Karpas-422 (cell line): Measurements from ENCODE around the gene RAB8A. TPM values are rescaled to one million over a fixed set of nuclear protein-coding genes. Genes with fewer than 3 reads are reported as not detected.
A peak's percentile ranks its signal among the peaks of the same experiment; 100 is the strongest.

Experiments
- DNase-seq: peaks from one replicate; pipeline ENCODE4 v3.0.0-alpha.2; 2015
- H2AFZ ChIP-seq: fragments of 200-600 bp; sonication (generic); 2 replicates; pipeline ENCODE4 v1.6.1; 2014; ENCODE audit warnings: antibody characterized with exemption, low read length, mixed read lengths
- H3K27ac ChIP-seq: fragments of 200-600 bp; sonication (generic); 2 replicates; pipeline ENCODE4 v1.5.1; 2014; ENCODE audit warnings: mild to moderate bottlenecking, low read length, moderate library complexity
- H3K27me3 ChIP-seq: fragments of 200-600 bp; sonication (generic); 2 replicates; pipeline ENCODE4 v1.6.1; 2014; ENCODE audit warnings: low read length, mixed read lengths
- H3K36me3 ChIP-seq: fragments of 200-600 bp; sonication (generic); 2 replicates; pipeline ENCODE4 v1.6.1; 2014; ENCODE audit warnings: low read length, mixed read lengths; ENCODE audit not compliant: insufficient read depth
- H3K4me1 ChIP-seq: fragments of 200-600 bp; sonication (generic); 2 replicates; pipeline ENCODE4 v1.6.1; 2014; ENCODE audit warnings: mild to moderate bottlenecking, low read length, mixed read lengths
- H3K4me2 ChIP-seq: fragments of 200-600 bp; sonication (generic); 2 replicates; pipeline ENCODE4 v1.6.1; 2014; ENCODE audit warnings: low read length, low read depth, mild to moderate bottlenecking; ENCODE audit not compliant: poor library complexity, severe bottlenecking
- H3K4me3 ChIP-seq: fragments of 200-600 bp; sonication (generic); 2 replicates; pipeline ENCODE4 v1.5.1; 2014; ENCODE audit warnings: mild to moderate bottlenecking, antibody characterized with exemption, low read length, mixed read lengths
- H3K79me2 ChIP-seq: fragments of 200-600 bp; sonication (generic); 2 replicates; pipeline ENCODE4 v1.6.1; 2014; ENCODE audit warnings: mild to moderate bottlenecking, low read length, mixed read lengths
- H3K9ac ChIP-seq: fragments of 200-600 bp; sonication (generic); 2 replicates; pipeline ENCODE4 v1.6.0; 2014; ENCODE audit warnings: low read length
- H3K9me2 ChIP-seq: fragments of 200-600 bp; sonication (generic), shearing (Covaris generic); replicated peaks from 2 replicates; pipeline ENCODE4 v1.6.0; 2014; ENCODE audit warnings: mild to moderate bottlenecking, low read length, moderate library complexity; ENCODE audit not compliant: insufficient read depth
- H3K9me3 ChIP-seq: fragments of 300-700, 200-600 bp; sonication (generic); 2 replicates; pipeline ENCODE4 v1.6.1; 2014; ENCODE audit warnings: low read length, mixed read lengths
- H4K20me1 ChIP-seq: fragments of 200-600 bp; sonication (generic); 2 replicates; pipeline ENCODE4 v1.6.1; 2014; ENCODE audit warnings: mild to moderate bottlenecking, antibody characterized with exemption, low read length, low read depth; ENCODE audit not compliant: insufficient read depth
- total RNA-seq: library from RNA; depleted of rRNA; stranded (reverse); fragments of >200 nt; shearing (Covaris generic); gene quantifications from 2 replicates; pipeline ENCODE4 v1.2.3, GENCODE V29; 2014; ENCODE audit warnings: low replicate concordance; rRNA removed

RAB8A gene
- 30.2 and 48.8 TPM in 2 replicates for total RNA-seq

GRCh38 chr19:16111160-16111908 lies at the start of gene RAB8A:
RAB8A (plus strand) TSS chr19:16111889; CDS start chr19:16111902, 13 bp downstream.
- Histone ChIP-seq H3K4me3 (peak within 1 kb of the TSS; percentile 85), H3K27me3 (no peaks in the 10 kb centered on the region), H3K4me1 (peaks cover 40% of the 10 kb centered on the region), H3K9ac (peak within 1 kb of the TSS; percentile 94), H3K9me3 (no peaks in the 10 kb centered on the region), H3K9me2 (no peaks in the 10 kb centered on the region), H3K4me2 (peak within 1 kb of the TSS; percentile 79), H3K36me3 (no peaks in the 10 kb centered on the region), H4K20me1 (no peaks in the 10 kb centered on the region; the same call in 1 of the 2 replicates), H3K27ac (peak within 1 kb of the TSS; percentile 50; the same call in 1 of the 2 replicates), H3K79me2 (peaks cover 44% of the 10 kb centered on the region), H2AFZ (no peak within 1 kb of the TSS)
- DNase-seq: peak; percentile 100

DNA sequence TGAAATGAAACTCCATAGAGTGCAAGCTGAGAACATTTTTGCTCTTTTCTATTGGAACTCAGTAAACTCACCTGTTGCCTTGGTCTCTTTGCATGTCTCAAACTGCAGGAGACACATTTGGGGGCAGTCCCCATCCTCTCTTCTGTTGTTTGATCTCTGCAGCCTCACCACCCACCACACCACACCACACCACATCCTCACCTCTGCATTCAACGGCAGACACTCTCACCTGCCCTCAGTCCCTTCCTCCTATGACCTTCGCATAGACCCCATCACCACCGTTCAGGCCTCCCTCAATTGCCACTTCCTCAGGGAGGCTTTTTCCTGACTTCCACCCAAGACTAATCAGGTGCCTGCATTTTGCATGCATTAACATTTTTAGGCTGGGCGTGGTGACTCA lies 49.7 kb upstream of the RAB8A start:
- Histone ChIP-seq H3K9me2 (no peaks in the 10 kb centered on the region), H3K9ac (no peak overlapping the region), H3K27me3 (no peaks in the 10 kb centered on the region), H3K4me3 (no peak overlapping the region), H3K4me1 (no peaks in the 10 kb centered on the region), H3K36me3 (no peaks in the 10 kb centered on the region), H3K9me3 (no peaks in the 10 kb centered on the region), H3K79me2 (no peaks in the 10 kb centered on the region), H2AFZ (no peak overlapping the region), H3K27ac (no peak overlapping the region), H3K4me2 (no peak overlapping the region), H4K20me1 (no peaks in the 10 kb centered on the region)
- no peak for DNase-seq

DNA sequence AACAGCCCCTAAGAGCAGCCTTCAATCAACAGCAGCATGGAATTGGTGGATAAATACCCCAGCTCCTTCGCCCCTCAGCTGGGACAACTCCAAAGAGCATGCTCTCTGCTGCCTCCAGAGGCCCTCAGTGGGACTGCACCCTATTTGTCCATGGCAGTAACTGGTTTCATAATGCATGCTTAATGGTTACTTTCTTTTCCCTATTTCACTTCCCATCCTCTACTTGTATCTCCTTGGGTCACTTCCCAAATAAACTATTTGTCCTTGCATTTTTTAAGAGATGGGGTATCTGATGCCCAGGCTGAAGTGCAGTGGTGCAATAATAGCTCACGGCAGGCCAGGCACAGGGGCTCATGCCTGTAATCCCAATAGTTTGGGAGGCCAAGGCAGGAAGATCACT lies 48.9 kb upstream of the RAB8A start:
- H3K4me2 ChIP-seq: no peak overlapping the region
- no peak overlapping the region for H3K9ac ChIP-seq

DNA sequence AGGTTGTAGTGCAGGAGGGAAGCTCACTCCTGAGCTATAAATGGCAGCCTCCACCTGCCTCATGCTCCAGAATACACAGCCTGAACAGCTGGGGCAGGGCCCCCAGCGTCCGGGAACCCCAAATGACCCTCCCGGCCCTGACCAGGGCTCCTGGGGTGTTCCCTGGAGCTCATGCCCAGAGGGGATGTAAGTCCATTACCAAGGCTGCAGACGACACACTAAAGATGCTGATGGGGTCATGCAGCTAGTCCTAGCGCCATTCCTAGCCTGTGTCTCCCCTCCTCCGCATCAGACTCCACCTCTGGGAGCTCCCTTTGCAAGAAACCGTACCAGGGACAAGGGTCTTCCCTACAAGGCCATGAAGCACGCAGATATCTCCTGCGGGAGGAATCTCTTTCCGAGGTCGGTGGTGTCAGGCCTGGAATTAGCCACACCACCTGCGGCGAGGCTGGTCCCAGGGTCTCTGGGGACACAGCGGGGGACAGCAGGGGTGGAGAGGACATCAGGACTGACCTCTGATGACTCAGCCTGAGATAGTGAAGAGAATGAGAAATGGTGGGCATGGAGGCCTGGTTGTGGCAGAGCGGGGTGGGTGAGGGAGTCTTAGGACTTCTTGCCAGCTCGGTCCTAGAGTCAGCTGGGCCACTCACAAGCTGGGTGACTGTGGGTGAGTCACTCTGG lies 47.3 kb upstream of the RAB8A start:
- no peak for DNase-seq
- Histone ChIP-seq H3K9me2 (no peaks in the 10 kb centered on the region), H3K4me1 (no peaks in the 10 kb centered on the region), H4K20me1 (no peaks in the 10 kb centered on the region), H3K36me3 (no peaks in the 10 kb centered on the region), H3K4me3 (no peak overlapping the region), H3K27me3 (no peaks in the 10 kb centered on the region), H3K79me2 (no peaks in the 10 kb centered on the region), H3K9me3 (no peaks in the 10 kb centered on the region), H3K4me2 (no peak overlapping the region), H2AFZ (no peak overlapping the region), H3K27ac (no peak overlapping the region), H3K9ac (no peak overlapping the region)

More for the DNA sequence above, 48.9 kb upstream of the RAB8A start:
- no peak overlapping the region for H3K27ac ChIP-seq
- H3K9me2 ChIP-seq: no peaks in the 10 kb centered on the region
- H3K9me3 ChIP-seq: no peaks in the 10 kb centered on the region
- H4K20me1 ChIP-seq: no peaks in the 10 kb centered on the region
- H2AFZ ChIP-seq: no peak overlapping the region
- no peaks in the 10 kb centered on the region for H3K36me3 ChIP-seq
- DNase-seq: peak; percentile 88
- no peaks in the 10 kb centered on the region for H3K27me3 ChIP-seq
- no peaks in the 10 kb centered on the region for H3K79me2 ChIP-seq
- H3K4me3 ChIP-seq: no peak overlapping the region
- no peaks in the 10 kb centered on the region for H3K4me1 ChIP-seq

- Histone ChIP-seq H4K20me1 (no peaks in the 10 kb centered on the region), H3K4me1 (peaks cover 11% of the 10 kb centered on the region), H3K27ac (no peak overlapping the region), H3K4me2 (no peak overlapping the region), H3K36me3 (no peaks in the 10 kb centered on the region), H3K9me2 (no peaks in the 10 kb centered on the region), H2AFZ (no peak overlapping the region), H3K9me3 (no peaks in the 10 kb centered on the region), H3K79me2 (no peaks in the 10 kb centered on the region), H3K9ac (no peak overlapping the region), H3K27me3 (no peaks in the 10 kb centered on the region), H3K4me3 (no peak overlapping the region)
- DNase-seq: peak; percentile 81
These were observed 45.0 kb upstream of the RAB8A start for GRCh38 chr19:16066611-16067104.

DNA sequence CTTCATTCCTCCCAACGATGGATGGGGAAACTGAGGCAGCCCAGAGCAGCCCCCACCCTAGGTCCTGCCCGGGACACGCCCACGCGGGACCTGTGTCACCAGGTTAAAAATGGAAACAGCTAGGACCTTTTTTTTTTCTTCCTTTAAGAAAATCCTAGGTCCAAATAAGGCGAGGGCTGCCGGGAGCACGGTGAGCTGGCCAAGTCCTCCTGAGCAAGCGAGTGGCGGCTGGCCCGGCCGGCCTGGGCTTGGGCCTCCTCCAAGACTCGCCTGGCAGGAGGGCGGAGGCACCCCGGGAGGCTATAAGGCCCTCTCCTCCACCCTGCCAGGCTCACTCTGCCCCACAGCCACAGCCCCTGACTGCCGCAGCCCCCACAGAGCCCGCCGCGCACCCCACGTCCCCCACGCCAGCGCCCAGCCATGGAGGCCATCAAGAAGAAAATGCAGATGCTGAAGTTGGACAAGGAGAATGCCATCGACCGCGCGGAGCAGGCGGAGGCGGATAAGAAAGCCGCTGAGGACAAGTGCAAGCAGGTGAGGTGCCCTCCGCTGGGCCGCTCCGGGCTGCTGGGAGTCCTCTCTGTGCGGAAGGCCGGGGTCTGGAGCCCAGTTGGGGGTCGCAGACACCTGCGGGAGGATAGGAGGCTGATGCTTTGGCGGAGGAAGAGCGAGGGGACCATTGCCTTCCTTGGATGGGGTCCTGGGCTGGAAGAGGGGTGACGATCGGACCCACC lies 44.3 kb upstream of the RAB8A start:
- Histone ChIP-seq H3K27ac (no peak overlapping the region), H3K27me3 (no peaks in the 10 kb centered on the region), H3K9me2 (no peaks in the 10 kb centered on the region), H3K36me3 (no peaks in the 10 kb centered on the region), H3K79me2 (no peaks in the 10 kb centered on the region), H3K4me2 (no peak overlapping the region), H3K9me3 (no peaks in the 10 kb centered on the region), H3K9ac (no peak overlapping the region), H2AFZ (no peak overlapping the region), H3K4me1 (peaks cover 11% of the 10 kb centered on the region), H3K4me3 (no peak overlapping the region), H4K20me1 (no peaks in the 10 kb centered on the region)
- no peak for DNase-seq

- no peak overlapping the region for H3K27ac ChIP-seq
- H3K9me3 ChIP-seq: no peaks in the 10 kb centered on the region
- H4K20me1 ChIP-seq: no peaks in the 10 kb centered on the region
- H3K27me3 ChIP-seq: no peaks in the 10 kb centered on the region
- H3K9ac ChIP-seq: no peak overlapping the region
- no peak for DNase-seq
- no peaks in the 10 kb centered on the region for H3K79me2 ChIP-seq
- H3K4me2 ChIP-seq: no peak overlapping the region
- no peaks in the 10 kb centered on the region for H3K36me3 ChIP-seq
- no peaks in the 10 kb centered on the region for H3K9me2 ChIP-seq
- H3K4me1 ChIP-seq: peaks cover 11% of the 10 kb centered on the region
- H2AFZ ChIP-seq: no peak overlapping the region
- no peak overlapping the region for H3K4me3 ChIP-seq
These were observed 42.9 kb upstream of the RAB8A start for GRCh38 chr19:16068696-16069259.
